RWPE1 (cell line): ENCODE measurements around the gene KCNMA1.

Source experiments
- CTCF ChIA-PET: fragments of 350-600 bp; sonication (Branson Sonifier 250); formaldehyde crosslinking; extraction: SDS; loops from one replicate; lab custom pipeline; 2021; lab: Yijun Ruan, JAX
- POLR2A ChIA-PET: fragments of 400-600 bp; formaldehyde crosslinking; extraction: SDS; loops from one replicate; lab custom pipeline; 2020; ENCODE audit warnings: antibody characterized with exemption; ENCODE audit not compliant: low non-redundant PET; lab: Yijun Ruan, JAX
- DNase-seq: peaks from one replicate; pipeline ENCODE4 v3.0.0; 2012; ENCODE audit warnings: low spot score
- H3K27ac ChIP-seq: fragments of 450-650 bp; 2 replicates; pipeline ENCODE4 v1.5.1; 2017
- CTCF ChIP-seq: fragments of 450-650 bp; conservative IDR thresholded peaks from 2 replicates; pipeline ENCODE4 v1.5.1; 2017; ENCODE audit warnings: low read depth, mild to moderate bottlenecking

KCNMA1 gene

GRCh38 chr10:76982671-76983070 is 654.9 kb downstream of the KCNMA1 start:
- H3K27ac ChIP-seq = no peak overlapping the region
- no peak for TF ChIP-seq CTCF
- DNase-seq = no peak
- ChIA-PET CTCF (interaction anchor here (0.7 kb wide), 1 partner anchor 35 kb away, joined by 3 read pairs; no protein-coding TSS in a partner anchor), POLR2A (no interaction called here)

GRCh38 chr10:76981251-76981650 is 656.4 kb downstream of the KCNMA1 start:
- no peak for TF ChIP-seq CTCF
- ChIA-PET POLR2A (no interaction called here), CTCF (no interaction called here)
- H3K27ac ChIP-seq = no peak overlapping the region
- DNase-seq = no peak

GRCh38 chr10:76977901-76978300 is 659.7 kb downstream of the KCNMA1 start:
- CTCF ChIA-PET = no interaction called here
- no peak overlapping the region for H3K27ac ChIP-seq
- POLR2A ChIA-PET = no interaction called here
- TF ChIP-seq CTCF = no peak
- no peak for DNase-seq

GRCh38 chr10:76977046-76977445 is 660.6 kb downstream of the KCNMA1 start:
- no peak overlapping the region for H3K27ac ChIP-seq
- TF ChIP-seq CTCF = no peak
- ChIA-PET POLR2A (no interaction called here), CTCF (no interaction called here)
- DNase-seq = no peak

- ChIA-PET POLR2A (interaction anchor here (0.6 kb wide), 1 partner anchor 84 kb away, joined by 3 read pairs; no protein-coding TSS in a partner anchor), CTCF (no interaction called here)
- no peak for TF ChIP-seq CTCF
- H3K27ac ChIP-seq = no peak overlapping the region
- DNase-seq = no peak
Measured at GRCh38 chr10:76976142-76976541, 661.5 kb downstream of the KCNMA1 start.

GRCh38 chr10:76975126-76975525 is 662.5 kb downstream of the KCNMA1 start:
- CTCF ChIA-PET = no interaction called here
- H3K27ac ChIP-seq = no peak overlapping the region
- no peak for TF ChIP-seq CTCF
- no peak for DNase-seq
- POLR2A ChIA-PET = no interaction called here
